GM12878 (cell line): Measurements from ENCODE around the gene MFN2. TPM values are rescaled to one million over a fixed set of nuclear protein-coding genes. Genes with fewer than 3 reads are reported as not detected.
A peak's percentile ranks its signal among the peaks of the same experiment; 100 is the strongest.

Source experiments
- ATF7 ChIP-seq: fragments of 450-650 bp; IDR thresholded peaks from 2 replicates; pipeline ENCODE4 v1.6.1; 2016; ENCODE audit warnings: low read depth, mild to moderate bottlenecking
- BHLHE40 ChIP-seq, 2 experiments: fragments of 450-650 bp in 1 of 2; IDR thresholded peaks; 2 replicates each; pipeline ENCODE4 v1.6.1; 2011 to 2017; ENCODE audit warnings: low read depth in 2 of 2, borderline replicate concordance in 1 of 2, improper control_type of control experiment in 1 of 2, low read length in 1 of 2, mild to moderate bottlenecking in 1 of 2
- CREM ChIP-seq: IDR thresholded peaks from 2 replicates; pipeline ENCODE4 v1.6.1; 2014; ENCODE audit warnings: antibody characterized with exemption, low read depth
- FOXM1 ChIP-seq: IDR thresholded peaks from 2 replicates; pipeline ENCODE4 v1.6.1; 2012; ENCODE audit warnings: low read depth, mild to moderate bottlenecking, inconsistent platforms, low read length, moderate library complexity
- LARP7 ChIP-seq: fragments of 450-650 bp; IDR thresholded peaks from 2 replicates; pipeline ENCODE4 v1.6.1; 2017; ENCODE audit warnings: mild to moderate bottlenecking
- MTA3 ChIP-seq: IDR thresholded peaks from 2 replicates; pipeline ENCODE4 v1.6.1; 2012; ENCODE audit warnings: low read length, inconsistent platforms, borderline replicate concordance
- MXI1 ChIP-seq: fragments of 150-350 bp; IDR thresholded peaks from 2 replicates; pipeline ENCODE4 v1.6.1; 2011; ENCODE audit warnings: low read depth, mild to moderate bottlenecking, inconsistent platforms, low read length, improper control_type of control experiment
- MYC ChIP-seq: IDR thresholded peaks from 2 replicates; pipeline ENCODE4 v1.6.1; 2011; ENCODE audit warnings: mild to moderate bottlenecking, low read length, moderate library complexity, inconsistent platforms; ENCODE audit not compliant: insufficient read depth, insufficient replicate concordance, insufficient read length, severe bottlenecking
- NRF1 ChIP-seq: conservative IDR thresholded peaks from 2 replicates; pipeline ENCODE4 v1.6.1; 2011; ENCODE audit warnings: mild to moderate bottlenecking, low read depth, low read length, improper control_type of control experiment
- POLR2AphosphoS2 ChIP-seq: IDR thresholded peaks from 2 replicates; pipeline ENCODE4 v1.6.1; 2011; ENCODE audit warnings: low read depth, mild to moderate bottlenecking, low read length, improper control_type of control experiment, moderate library complexity
- POU2F2 ChIP-seq: IDR thresholded peaks from 3 replicates; pipeline ENCODE4 v1.6.1; 2011; ENCODE audit warnings: low read depth, mild to moderate bottlenecking, low read length, borderline replicate concordance
- RB1 ChIP-seq: fragments of 450-650 bp; formaldehyde crosslinking; IDR thresholded peaks from 2 replicates; pipeline ENCODE4 v1.6.1; 2017; ENCODE audit warnings: mild to moderate bottlenecking, borderline replicate concordance
- RFX5 ChIP-seq: IDR thresholded peaks from 2 replicates; pipeline ENCODE4 v1.6.1; 2011; ENCODE audit warnings: low read depth, low read length, improper control_type of control experiment
- SUZ12 ChIP-seq: fragments of 200-600 bp; sonication (generic); IDR thresholded peaks from one replicate; pipeline ENCODE4 v1.6.1; 2018; ENCODE audit warnings: antibody characterized with exemption, mild to moderate bottlenecking; ENCODE audit not compliant: unreplicated experiment
- TCF3 ChIP-seq: IDR thresholded peaks from 2 replicates; pipeline ENCODE4 v1.6.1; 2012; ENCODE audit warnings: low read depth, mild to moderate bottlenecking, low read length, borderline replicate concordance; ENCODE audit not compliant: insufficient read depth
- polyA plus RNA-seq, 11 experiments: library from polyadenylated mRNA; depleted of rRNA in 4 of 11; unstranded in 6 of 11; stranded (reverse) in 5 of 11; fragments of >200 nt; fragmentation: Nextera tagmentation in 4 of 11; fragmentation: Illumina TruSeq in 1 of 11; extraction: Ambion mirVana in 4 of 11; extraction: Trizol in 1 of 11; gene quantifications; 1 replicate in 1 of 11; 2 replicates in 10 of 11; pipeline versions ENCODE4 v1.2.1 to v1.2.3, GENCODE V29; 2011 to 2016; ENCODE audit warnings: inconsistent platforms in 2 of 11, missing spikeins in 2 of 11, low read depth in 1 of 11
- total RNA-seq, 4 experiments: library from RNA; depleted of rRNA in 3 of 4; stranded (reverse); fragments of >200 nt in 3 of 4; fragmentation: Illumina TruSeq in 1 of 4; extraction: Trizol in 1 of 4; gene quantifications; 2 replicates each; pipeline versions ENCODE4 v1.2.1 to v1.2.3, GENCODE V29; 2013 to 2021
- TF ChIP-seq, protein P1 (sequence below): IDR thresholded peaks from 2 replicates; pipeline ENCODE4 v1.6.1; 2012; ENCODE audit warnings: mild to moderate bottlenecking, low read depth, low read length
- TF ChIP-seq, protein P2 (sequence below): IDR thresholded peaks from 2 replicates; pipeline ENCODE4 v1.6.1; 2012; ENCODE audit warnings: low read depth, low read length, improper control_type of control experiment
- TF ChIP-seq, protein P3 (sequence below): fragments of 450-650 bp; IDR thresholded peaks from 2 replicates; pipeline ENCODE4 v1.6.1; 2017; ENCODE audit warnings: mild to moderate bottlenecking, moderate library complexity

The MFN2 gene
- total and polyA plus RNA-seq, 10 of the 15 experiments (the other 5 are each of a cell fraction or from before 2014, with no cell fraction given) = 5.3 to 64.4 (median 48.1) TPM

DNA sequence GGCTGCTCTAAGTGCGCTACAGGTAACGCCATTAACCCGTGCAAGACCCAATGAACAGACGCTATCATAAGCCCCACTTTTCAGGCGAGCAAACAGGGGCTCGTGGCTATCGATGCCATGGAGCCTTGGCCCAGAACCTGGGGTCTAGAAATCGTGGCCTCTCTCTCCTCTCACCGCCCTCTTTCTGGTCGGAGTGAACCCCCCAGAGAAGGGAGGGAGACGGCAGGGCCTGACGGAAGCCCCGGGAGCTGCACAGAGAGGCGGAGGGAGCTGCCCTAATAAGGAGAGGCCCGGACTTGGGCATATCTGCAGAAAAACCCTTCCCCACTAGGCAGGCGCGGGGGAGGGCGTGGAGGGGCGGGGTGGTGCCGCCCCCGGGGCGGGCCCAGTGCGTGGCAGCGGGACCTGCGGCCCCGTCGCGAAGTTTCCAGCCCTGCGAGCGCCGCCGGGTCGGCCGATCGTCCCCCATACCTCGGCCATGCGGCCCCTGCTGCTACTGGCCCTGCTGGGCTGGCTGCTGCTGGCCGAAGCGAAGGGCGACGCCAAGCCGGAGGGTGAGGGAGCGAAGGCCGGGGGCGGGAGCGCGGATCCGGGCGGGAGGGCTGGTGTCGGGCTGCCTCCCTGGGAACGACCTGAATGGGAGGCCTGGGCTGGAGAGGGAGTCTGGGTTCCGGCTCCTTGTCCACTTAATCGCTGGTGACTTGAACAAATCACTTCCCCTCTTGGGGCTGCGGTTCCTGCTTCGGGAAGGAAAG lies 45.8 kb upstream of the MFN2 start, which contains the start of gene PLOD1 (continued):
- TF ChIP-seq ATF7 = no peak; the same call in 1 of the 2 replicates
- TF ChIP-seq LARP7 = peak; percentile 37; the same call in 1 of the 2 replicates
- no peak; the same call in 1 of the 2 replicates for TF ChIP-seq RB1
- no peak for TF ChIP-seq MTA3
- peak; percentile 66; the same call in 1 of the 2 replicates for TF ChIP-seq POLR2AphosphoS2
- TF ChIP-seq FOXM1 = no peak
- TF ChIP-seq RFX5 = no peak
- TF ChIP-seq MYC = no peak
- TF ChIP-seq CREM = no peak
- TF ChIP-seq, protein P1, sequence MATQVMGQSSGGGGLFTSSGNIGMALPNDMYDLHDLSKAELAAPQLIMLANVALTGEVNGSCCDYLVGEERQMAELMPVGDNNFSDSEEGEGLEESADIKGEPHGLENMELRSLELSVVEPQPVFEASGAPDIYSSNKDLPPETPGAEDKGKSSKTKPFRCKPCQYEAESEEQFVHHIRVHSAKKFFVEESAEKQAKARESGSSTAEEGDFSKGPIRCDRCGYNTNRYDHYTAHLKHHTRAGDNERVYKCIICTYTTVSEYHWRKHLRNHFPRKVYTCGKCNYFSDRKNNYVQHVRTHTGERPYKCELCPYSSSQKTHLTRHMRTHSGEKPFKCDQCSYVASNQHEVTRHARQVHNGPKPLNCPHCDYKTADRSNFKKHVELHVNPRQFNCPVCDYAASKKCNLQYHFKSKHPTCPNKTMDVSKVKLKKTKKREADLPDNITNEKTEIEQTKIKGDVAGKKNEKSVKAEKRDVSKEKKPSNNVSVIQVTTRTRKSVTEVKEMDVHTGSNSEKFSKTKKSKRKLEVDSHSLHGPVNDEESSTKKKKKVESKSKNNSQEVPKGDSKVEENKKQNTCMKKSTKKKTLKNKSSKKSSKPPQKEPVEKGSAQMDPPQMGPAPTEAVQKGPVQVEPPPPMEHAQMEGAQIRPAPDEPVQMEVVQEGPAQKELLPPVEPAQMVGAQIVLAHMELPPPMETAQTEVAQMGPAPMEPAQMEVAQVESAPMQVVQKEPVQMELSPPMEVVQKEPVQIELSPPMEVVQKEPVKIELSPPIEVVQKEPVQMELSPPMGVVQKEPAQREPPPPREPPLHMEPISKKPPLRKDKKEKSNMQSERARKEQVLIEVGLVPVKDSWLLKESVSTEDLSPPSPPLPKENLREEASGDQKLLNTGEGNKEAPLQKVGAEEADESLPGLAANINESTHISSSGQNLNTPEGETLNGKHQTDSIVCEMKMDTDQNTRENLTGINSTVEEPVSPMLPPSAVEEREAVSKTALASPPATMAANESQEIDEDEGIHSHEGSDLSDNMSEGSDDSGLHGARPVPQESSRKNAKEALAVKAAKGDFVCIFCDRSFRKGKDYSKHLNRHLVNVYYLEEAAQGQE = no peak
- TF ChIP-seq SUZ12 = no peak
- TF ChIP-seq, protein P2, sequence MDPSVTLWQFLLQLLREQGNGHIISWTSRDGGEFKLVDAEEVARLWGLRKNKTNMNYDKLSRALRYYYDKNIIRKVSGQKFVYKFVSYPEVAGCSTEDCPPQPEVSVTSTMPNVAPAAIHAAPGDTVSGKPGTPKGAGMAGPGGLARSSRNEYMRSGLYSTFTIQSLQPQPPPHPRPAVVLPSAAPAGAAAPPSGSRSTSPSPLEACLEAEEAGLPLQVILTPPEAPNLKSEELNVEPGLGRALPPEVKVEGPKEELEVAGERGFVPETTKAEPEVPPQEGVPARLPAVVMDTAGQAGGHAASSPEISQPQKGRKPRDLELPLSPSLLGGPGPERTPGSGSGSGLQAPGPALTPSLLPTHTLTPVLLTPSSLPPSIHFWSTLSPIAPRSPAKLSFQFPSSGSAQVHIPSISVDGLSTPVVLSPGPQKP = peak; percentile 86
- peak; percentile 17; the same call in 2 of the 3 replicates for TF ChIP-seq POU2F2
- peak; percentile 32 to 49; a peak in 3 of 4 replicates for TF ChIP-seq BHLHE40 (IDR thresholded peaks at IDR 0.05; ENCODE audit: borderline replicate concordance in 1 of 2, low read depth in 2 of 2, low read length in 1 of 2)
- TF ChIP-seq TCF3 = 0 out of 2 replicates have a peak, but pooled peaks have one; percentile 27
- TF ChIP-seq MXI1 = peak; percentile 59; the same call in 1 of the 2 replicates
- TF ChIP-seq, protein P3, sequence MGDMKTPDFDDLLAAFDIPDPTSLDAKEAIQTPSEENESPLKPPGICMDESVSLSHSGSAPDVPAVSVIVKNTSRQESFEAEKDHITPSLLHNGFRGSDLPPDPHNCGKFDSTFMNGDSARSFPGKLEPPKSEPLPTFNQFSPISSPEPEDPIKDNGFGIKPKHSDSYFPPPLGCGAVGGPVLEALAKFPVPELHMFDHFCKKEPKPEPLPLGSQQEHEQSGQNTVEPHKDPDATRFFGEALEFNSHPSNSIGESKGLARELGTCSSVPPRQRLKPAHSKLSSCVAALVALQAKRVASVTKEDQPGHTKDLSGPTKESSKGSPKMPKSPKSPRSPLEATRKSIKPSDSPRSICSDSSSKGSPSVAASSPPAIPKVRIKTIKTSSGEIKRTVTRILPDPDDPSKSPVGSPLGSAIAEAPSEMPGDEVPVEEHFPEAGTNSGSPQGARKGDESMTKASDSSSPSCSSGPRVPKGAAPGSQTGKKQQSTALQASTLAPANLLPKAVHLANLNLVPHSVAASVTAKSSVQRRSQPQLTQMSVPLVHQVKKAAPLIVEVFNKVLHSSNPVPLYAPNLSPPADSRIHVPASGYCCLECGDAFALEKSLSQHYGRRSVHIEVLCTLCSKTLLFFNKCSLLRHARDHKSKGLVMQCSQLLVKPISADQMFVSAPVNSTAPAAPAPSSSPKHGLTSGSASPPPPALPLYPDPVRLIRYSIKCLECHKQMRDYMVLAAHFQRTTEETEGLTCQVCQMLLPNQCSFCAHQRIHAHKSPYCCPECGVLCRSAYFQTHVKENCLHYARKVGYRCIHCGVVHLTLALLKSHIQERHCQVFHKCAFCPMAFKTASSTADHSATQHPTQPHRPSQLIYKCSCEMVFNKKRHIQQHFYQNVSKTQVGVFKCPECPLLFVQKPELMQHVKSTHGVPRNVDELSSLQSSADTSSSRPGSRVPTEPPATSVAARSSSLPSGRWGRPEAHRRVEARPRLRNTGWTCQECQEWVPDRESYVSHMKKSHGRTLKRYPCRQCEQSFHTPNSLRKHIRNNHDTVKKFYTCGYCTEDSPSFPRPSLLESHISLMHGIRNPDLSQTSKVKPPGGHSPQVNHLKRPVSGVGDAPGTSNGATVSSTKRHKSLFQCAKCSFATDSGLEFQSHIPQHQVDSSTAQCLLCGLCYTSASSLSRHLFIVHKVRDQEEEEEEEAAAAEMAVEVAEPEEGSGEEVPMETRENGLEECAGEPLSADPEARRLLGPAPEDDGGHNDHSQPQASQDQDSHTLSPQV = no peak
- TF ChIP-seq NRF1 = 0 out of 2 replicates have a peak, but pooled peaks have one; percentile 31
